Erythroblast (primary cell): ENCODE data around the gene PLTP.

Experiments used
- GATA1 ChIP-seq: IDR thresholded peaks from 2 replicates; pipeline ENCODE4 v1.6.1; 2011; ENCODE audit warnings: low read depth, mild to moderate bottlenecking, control low read depth, low read length, moderate library complexity
- POLR2A ChIP-seq: IDR thresholded peaks from 2 replicates; pipeline ENCODE4 v1.6.1; 2011; ENCODE audit warnings: mild to moderate bottlenecking, low read length

DNA sequence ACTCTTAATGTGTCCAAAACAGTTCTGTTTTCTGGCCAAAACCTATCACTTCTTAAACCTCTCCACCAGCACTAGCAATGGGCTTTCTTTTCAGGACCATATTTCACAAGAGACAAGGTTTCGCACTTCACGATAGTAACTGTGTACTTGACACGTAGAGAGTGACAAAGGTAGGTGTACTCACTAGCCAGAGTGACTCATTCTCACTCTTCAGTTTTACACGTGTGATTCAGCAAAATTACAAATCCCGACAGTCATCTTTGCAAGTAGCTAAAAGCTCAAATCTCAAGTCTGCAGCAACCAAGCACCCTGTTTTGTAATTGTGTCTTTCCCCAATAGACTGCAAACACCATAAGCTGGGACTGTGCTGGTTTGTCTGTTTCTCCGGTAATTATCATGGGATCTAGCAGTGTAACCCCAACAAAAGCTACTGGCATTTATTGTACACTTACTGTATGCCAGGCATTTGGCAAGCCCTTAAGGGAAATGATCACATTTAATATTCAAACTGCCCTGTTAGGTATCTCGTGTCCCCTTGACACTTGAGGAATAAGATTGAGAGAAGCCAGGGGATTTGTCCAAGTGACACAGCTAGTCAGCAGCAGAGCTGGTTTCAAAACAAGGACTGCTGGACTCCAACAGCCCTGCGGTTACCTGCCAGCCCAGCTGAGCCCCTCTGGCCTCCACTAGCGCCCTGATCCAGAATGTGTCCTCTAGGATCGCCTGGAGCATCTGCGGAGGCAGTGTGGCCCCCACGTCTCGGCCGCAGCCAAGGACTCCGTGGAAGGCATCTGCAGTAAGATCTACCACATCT lies 32.4 kb upstream of the PLTP start:
- TF ChIP-seq POLR2A = no peak
- no peak for TF ChIP-seq GATA1
